GM21786 (cell line): ENCODE results near the gene CALML5.

Source experiments
- ATAC-seq: cut with Tn5 transposase; IDR thresholded peaks from one replicate; pipeline ENCODE4 v1.9.1; 2021; ENCODE audit not compliant: unreplicated experiment

CALML5 gene

GRCh38 chr10:5467634-5468255 lies 31.6 kb downstream of the CALML5 start:
- no peak for ATAC-seq

- ATAC-seq = no peak
These were observed 32.2 kb downstream of the CALML5 start for GRCh38 chr10:5467207-5467535.

GRCh38 chr10:5466451-5467206 lies 32.7 kb downstream of the CALML5 start:
- no peak for ATAC-seq

- ATAC-seq = no peak
These were observed 33.4 kb downstream of the CALML5 start for GRCh38 chr10:5465976-5466450.

GRCh38 chr10:5464546-5464945 lies 34.8 kb downstream of the CALML5 start:
- ATAC-seq = no peak

- ATAC-seq = no peak
These were observed 36.5 kb downstream of the CALML5 start for GRCh38 chr10:5462841-5463293.

- no peak for ATAC-seq
These were observed 37.2 kb downstream of the CALML5 start for GRCh38 chr10:5461914-5462840.

- ATAC-seq = no peak
These were observed 38.2 kb downstream of the CALML5 start for GRCh38 chr10:5461203-5461588.

GRCh38 chr10:5460468-5461202 lies 38.7 kb downstream of the CALML5 start:
- no peak for ATAC-seq

- no peak for ATAC-seq
These were observed 40.2 kb downstream of the CALML5 start for GRCh38 chr10:5458949-5459747.

GRCh38 chr10:5458425-5458824 lies 40.9 kb downstream of the CALML5 start:
- no peak for ATAC-seq

GRCh38 chr10:5457741-5458140 lies 41.6 kb downstream of the CALML5 start:
- ATAC-seq = no peak

- no peak for ATAC-seq
These were observed 42.8 kb downstream of the CALML5 start for GRCh38 chr10:5456563-5456962.

- no peak for ATAC-seq
These were observed 45.5 kb downstream of the CALML5 start for GRCh38 chr10:5453749-5454489.

GRCh38 chr10:5450605-5451384 lies 48.6 kb downstream of the CALML5 start:
- no peak for ATAC-seq

- ATAC-seq = no peak
These were observed 49.5 kb downstream of the CALML5 start for GRCh38 chr10:5449823-5450222.

- ATAC-seq = no peak
These were observed 50.1 kb downstream of the CALML5 start for GRCh38 chr10:5449227-5449626.
